SU-DHL-6 (cell line): Measurements from ENCODE around the gene HIVEP2.

Source experiments
- H2AFZ ChIP-seq: fragments of 200-600 bp; sonication (generic); 2 replicates; pipeline ENCODE4 v1.6.1; 2014; ENCODE audit warnings: low read depth, mild to moderate bottlenecking, moderate library complexity, mixed read lengths, antibody characterized with exemption, low read length; ENCODE audit not compliant: severe bottlenecking
- H3F3A ChIP-seq: fragments of 200-600 bp; shearing (Covaris generic); 2 replicates; pipeline ENCODE4 v1.6.0; 2016; ENCODE audit warnings: antibody characterized with exemption, mild to moderate bottlenecking; ENCODE audit not compliant: insufficient read depth
- H3K27ac ChIP-seq: fragments of 200-600 bp; sonication (generic); 2 replicates; pipeline ENCODE4 v1.5.1; 2016; ENCODE audit warnings: low read depth, mild to moderate bottlenecking, low read length, moderate library complexity, mixed read lengths
- H3K27me3 ChIP-seq: fragments of 200-600 bp; sonication (generic), shearing (Covaris generic); 2 replicates; pipeline ENCODE4 v1.6.0; 2014; ENCODE audit warnings: mild to moderate bottlenecking, low read length
- H3K36me3 ChIP-seq: fragments of 200-600 bp; sonication (generic); 2 replicates; pipeline ENCODE4 v1.6.1; 2014; ENCODE audit warnings: mild to moderate bottlenecking, low read length, mixed read lengths
- H3K4me2 ChIP-seq: fragments of 300-600, 200-600 bp; shearing (Covaris generic), sonication (generic); 2 replicates; pipeline ENCODE4 v1.6.0; 2014; ENCODE audit warnings: low read length, low read depth, mild to moderate bottlenecking; ENCODE audit not compliant: poor library complexity, severe bottlenecking
- H3K4me3 ChIP-seq: fragments of 200-600 bp; sonication (generic); 2 replicates; pipeline ENCODE4 v1.5.1; 2014; ENCODE audit warnings: antibody characterized with exemption, low read length, mild to moderate bottlenecking, mixed read lengths; ENCODE audit not compliant: insufficient read depth, poor library complexity, severe bottlenecking
- H3K79me2 ChIP-seq: fragments of 200-600 bp; sonication (generic); 2 replicates; pipeline ENCODE4 v1.6.1; 2014; ENCODE audit warnings: mild to moderate bottlenecking, low read length, moderate library complexity; ENCODE audit not compliant: insufficient read depth
- H3K9ac ChIP-seq: fragments of 200-600 bp; sonication (generic); 2 replicates; pipeline ENCODE4 v1.7.0; 2014; ENCODE audit warnings: mild to moderate bottlenecking, low read length
- H3K9me2 ChIP-seq: fragments of 200-600 bp; sonication (generic); replicated peaks from 2 replicates; pipeline ENCODE4 v1.6.1; 2014; ENCODE audit warnings: low read length; ENCODE audit not compliant: insufficient read depth
- H3K9me3 ChIP-seq: fragments of 200-600 bp; sonication (generic); 2 replicates; pipeline ENCODE4 v1.6.1; 2014; ENCODE audit warnings: low read length, mixed read lengths; ENCODE audit not compliant: insufficient read depth
- H4K20me1 ChIP-seq: fragments of 200-600 bp; sonication (generic); 2 replicates; pipeline ENCODE4 v1.6.1; 2014; ENCODE audit warnings: low read depth, mild to moderate bottlenecking, antibody characterized with exemption, low read length, moderate library complexity, mixed read lengths
- CTCF ChIP-seq: fragments of 200-600 bp; sonication (generic); IDR thresholded peaks from one replicate; pipeline ENCODE4 v1.5.1; 2017; ENCODE audit warnings: antibody characterized with exemption, mild to moderate bottlenecking, low read length, moderate library complexity; ENCODE audit not compliant: insufficient read depth, poor library complexity, severe bottlenecking
- EZH2phosphoT487 ChIP-seq: fragments of 200-600 bp; sonication (generic), shearing (Covaris generic); conservative IDR thresholded peaks from 2 replicates; pipeline ENCODE4 v1.6.1; 2018; ENCODE audit warnings: mild to moderate bottlenecking, antibody characterized with exemption, low read length, moderate library complexity, mixed read lengths

Gene HIVEP2

GRCh38 chr6:142702501-142703460, 242.2 kb downstream of the HIVEP2 start:
- TF ChIP-seq EZH2phosphoT487 (no peak), CTCF (no peak)
- H3K9ac ChIP-seq = no peak overlapping the region
- H3K4me3 ChIP-seq = no peak overlapping the region
- no peak overlapping the region for H3K4me2 ChIP-seq
- no peak overlapping the region for H3K27ac ChIP-seq
- H3K36me3 ChIP-seq = no peaks in the 10 kb centered on the region
- no peaks in the 10 kb centered on the region for H3K9me2 ChIP-seq
- no peaks in the 10 kb centered on the region for H3F3A ChIP-seq
- H3K9me3 ChIP-seq = no peaks in the 10 kb centered on the region
- H2AFZ ChIP-seq = no peak overlapping the region
- no peaks in the 10 kb centered on the region for H3K79me2 ChIP-seq
- no peaks in the 10 kb centered on the region for H3K27me3 ChIP-seq
- no peaks in the 10 kb centered on the region for H4K20me1 ChIP-seq
